ENCODE results near the gene GCGR.

The GCGR gene

DNA sequence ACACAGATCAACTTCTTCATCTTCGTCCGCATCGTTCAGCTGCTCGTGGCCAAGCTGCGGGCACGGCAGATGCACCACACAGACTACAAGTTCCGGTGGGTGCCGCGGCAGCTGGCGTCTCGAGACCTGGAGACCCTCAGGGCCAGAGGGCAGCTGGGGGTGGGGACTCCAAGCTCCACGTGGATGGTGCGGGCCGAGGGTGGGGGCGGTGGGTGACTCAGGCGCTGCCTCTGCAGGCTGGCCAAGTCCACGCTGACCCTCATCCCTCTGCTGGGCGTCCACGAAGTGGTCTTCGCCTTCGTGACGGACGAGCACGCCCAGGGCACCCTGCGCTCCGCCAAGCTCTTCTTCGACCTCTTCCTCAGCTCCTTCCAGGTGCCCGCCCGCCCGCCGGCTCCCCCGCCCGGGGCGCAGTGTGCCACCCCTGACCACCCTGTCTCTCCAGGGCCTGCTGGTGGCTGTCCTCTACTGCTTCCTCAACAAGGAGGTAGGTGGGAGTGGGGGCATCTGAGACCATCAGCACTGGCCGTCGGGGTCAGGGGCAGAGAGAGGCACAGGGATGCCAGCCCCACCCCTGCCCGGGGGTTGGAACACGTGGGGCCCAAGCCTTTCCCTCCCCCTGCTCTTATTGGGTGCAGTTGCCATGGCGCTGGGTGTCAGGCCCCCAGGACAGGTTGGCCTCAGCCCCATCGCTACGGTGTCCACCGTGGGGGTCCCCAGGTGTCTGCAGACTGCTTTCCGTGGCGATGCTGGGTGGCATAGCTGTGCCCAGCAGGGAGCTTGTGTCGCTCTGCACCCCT lies 8.8 kb downstream of the GCGR start:
- no peak overlapping the region for H3K4me3 ChIP-seq (ENCODE audit: low read depth, low read length)
- in situ Hi-C loops (cut with HindIII; ENCODE audit: low sequenced_read_pairs) = no loop called here
- TF ChIP-seq, protein P1, sequence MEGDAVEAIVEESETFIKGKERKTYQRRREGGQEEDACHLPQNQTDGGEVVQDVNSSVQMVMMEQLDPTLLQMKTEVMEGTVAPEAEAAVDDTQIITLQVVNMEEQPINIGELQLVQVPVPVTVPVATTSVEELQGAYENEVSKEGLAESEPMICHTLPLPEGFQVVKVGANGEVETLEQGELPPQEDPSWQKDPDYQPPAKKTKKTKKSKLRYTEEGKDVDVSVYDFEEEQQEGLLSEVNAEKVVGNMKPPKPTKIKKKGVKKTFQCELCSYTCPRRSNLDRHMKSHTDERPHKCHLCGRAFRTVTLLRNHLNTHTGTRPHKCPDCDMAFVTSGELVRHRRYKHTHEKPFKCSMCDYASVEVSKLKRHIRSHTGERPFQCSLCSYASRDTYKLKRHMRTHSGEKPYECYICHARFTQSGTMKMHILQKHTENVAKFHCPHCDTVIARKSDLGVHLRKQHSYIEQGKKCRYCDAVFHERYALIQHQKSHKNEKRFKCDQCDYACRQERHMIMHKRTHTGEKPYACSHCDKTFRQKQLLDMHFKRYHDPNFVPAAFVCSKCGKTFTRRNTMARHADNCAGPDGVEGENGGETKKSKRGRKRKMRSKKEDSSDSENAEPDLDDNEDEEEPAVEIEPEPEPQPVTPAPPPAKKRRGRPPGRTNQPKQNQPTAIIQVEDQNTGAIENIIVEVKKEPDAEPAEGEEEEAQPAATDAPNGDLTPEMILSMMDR (IDR thresholded peaks at IDR 0.05; ENCODE audit: low read depth, low read length, missing control alignments) = no peak
- DNase-seq (ENCODE audit: low read depth) = no peak

DNA sequence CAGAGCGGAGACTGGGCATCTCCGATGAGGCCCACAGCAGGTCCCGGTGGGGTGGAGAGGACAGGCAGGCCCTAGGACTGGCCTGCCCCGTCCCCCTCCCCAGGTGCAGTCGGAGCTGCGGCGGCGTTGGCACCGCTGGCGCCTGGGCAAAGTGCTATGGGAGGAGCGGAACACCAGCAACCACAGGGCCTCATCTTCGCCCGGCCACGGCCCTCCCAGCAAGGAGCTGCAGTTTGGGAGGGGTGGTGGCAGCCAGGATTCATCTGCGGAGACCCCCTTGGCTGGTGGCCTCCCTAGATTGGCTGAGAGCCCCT lies 9.4 kb downstream of the GCGR start:
- in situ Hi-C loops (cut with HindIII; ENCODE audit: low sequenced_read_pairs) = no loop called here
- no peak for DNase-seq (ENCODE audit: low read depth)
- H3K4me3 ChIP-seq (ENCODE audit: low read depth, low read length) = no peak overlapping the region
- TF ChIP-seq, protein P1 (IDR thresholded peaks at IDR 0.05; ENCODE audit: low read depth, low read length, missing control alignments) = no peak

DNA sequence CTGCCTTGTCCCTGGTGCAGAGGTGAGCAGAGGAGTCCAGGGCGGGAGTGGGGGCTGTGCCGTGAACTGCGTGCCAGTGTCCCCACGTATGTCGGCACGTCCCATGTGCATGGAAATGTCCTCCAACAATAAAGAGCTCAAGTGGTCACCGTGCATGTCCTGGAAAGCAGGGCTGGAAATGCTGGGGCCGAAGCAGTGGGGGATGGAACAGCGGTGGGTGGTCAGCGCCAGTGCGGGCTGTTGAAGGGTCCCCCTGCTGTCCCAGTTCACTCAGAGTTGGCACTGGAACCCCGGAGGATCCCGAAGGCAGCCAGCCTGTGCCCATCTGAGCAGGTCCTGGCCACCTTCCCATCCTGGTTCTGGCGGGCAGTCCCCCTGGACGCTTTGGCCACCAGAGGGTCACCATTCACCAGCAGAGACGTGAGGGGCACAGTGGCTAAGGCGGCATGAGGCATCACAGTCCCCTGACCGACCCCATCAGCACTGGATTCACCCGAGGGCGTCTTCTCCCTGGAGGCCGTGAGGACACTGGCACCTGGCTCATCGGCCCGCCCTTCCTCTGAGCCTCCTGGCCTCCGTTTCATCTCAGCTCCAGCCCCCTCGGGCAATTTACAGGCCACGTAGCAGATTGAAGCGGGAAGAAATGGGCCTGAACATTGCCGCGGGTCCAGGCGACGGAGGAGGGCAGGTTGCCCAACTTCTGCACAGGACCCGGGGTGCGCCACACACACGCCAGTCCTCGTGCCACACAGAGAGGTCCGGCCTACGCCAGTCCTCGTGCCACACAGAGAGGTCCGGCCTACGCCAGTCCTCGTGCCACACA lies 10.1 kb downstream of the GCGR start:
- in situ Hi-C loops (cut with HindIII; ENCODE audit: low sequenced_read_pairs) = no loop called here

DNA sequence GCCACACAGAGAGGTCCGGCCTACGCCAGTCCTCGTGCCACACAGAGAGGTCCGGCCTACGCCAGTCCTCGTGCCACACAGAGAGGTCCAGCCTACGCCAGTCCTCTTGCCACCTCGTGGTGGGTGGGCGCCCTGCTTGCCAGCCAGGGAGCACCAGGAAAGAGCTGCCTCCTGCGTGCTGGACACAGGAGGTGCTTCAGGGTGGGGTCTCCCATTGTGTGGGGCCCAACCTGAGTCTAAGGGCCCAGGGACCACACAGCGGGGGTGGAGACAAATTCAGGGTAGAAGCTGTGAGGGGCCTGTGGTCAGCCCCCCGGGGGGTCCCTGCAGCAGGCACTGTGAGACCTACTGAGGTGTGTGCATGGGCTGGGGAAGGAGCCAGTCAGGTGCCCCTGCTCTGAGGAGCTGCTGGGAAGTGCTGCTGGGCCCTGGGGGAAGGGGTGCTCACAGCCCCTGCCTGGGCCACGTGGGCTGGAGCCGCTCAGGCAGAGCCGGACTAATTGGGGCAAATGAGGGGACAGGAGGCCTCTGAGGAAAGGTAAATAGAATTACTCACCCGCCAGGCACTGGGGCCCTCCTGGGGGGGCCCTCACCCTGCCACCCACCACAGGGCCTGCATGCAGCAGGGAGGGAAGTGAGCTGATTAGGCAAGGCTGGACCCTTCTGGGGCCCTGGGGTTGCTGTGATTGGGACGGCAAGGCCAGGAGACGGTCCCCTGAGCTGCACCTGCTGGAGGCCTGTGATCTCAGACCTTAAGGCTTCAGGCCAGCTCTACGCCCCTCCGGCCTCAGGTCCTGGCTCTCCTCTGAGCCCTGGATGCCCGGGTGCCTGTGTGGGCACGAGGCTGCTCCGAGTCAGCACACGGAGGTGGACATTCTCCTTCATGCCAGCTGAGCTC lies 11.0 kb downstream of the GCGR start:
- no peak overlapping the region for H3K4me3 ChIP-seq (ENCODE audit: low read depth, low read length)
- DNase-seq (ENCODE audit: low read depth) = no peak
- TF ChIP-seq, protein P1 (IDR thresholded peaks at IDR 0.05; ENCODE audit: low read depth, low read length, missing control alignments) = no peak
- in situ Hi-C loops (cut with HindIII; ENCODE audit: low sequenced_read_pairs) = no loop called here

More for the DNA sequence above, 10.1 kb downstream of the GCGR start:
- TF ChIP-seq, protein P1 (IDR thresholded peaks at IDR 0.05; ENCODE audit: low read depth, low read length, missing control alignments) = no peak
- no peak for DNase-seq (ENCODE audit: low read depth)
- H3K4me3 ChIP-seq (ENCODE audit: low read depth, low read length) = no peak overlapping the region

DNA sequence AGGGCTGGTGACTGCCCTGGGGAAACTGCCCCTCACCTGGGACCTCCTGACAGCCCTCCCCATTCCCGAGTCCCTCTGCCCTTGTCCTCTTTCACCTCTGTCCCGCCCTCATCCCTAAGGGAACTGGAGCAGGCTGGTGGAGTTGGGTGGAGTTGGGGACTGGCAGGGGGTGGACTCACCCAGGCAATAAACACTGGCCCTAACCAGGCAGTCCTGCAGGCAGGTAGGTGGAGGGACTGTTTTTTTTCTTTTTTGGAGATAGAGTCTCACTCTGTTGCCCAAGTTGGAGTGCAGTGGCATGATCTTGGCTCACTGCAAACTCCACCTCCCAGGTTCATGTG lies 11.7 kb downstream of the GCGR start:
- no peak overlapping the region for H3K4me3 ChIP-seq (ENCODE audit: low read depth, low read length)
- no peak for DNase-seq (ENCODE audit: low read depth)
- in situ Hi-C loops (cut with HindIII; ENCODE audit: low sequenced_read_pairs) = no loop called here
- TF ChIP-seq, protein P1 (IDR thresholded peaks at IDR 0.05; ENCODE audit: low read depth, low read length, missing control alignments) = no peak

DNA sequence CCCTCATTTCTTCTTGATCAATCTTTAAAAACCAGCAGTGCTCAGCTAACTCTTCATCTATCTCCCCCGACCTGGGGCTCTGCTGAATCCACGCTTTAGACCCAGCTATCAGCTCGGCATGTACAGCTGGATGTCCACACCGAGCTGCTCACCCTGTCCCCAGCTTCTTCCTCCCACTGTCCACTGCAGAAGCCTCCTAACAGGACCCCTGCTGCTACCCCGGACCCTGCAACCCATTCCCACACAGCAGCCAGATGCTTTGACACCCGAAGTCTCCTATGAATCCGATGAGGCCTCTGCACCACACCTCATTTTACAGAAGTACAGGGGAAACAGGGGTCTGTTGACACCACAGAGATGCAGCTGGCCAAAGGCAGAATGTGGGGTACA lies 13.8 kb downstream of the GCGR start:
- TF ChIP-seq, protein P1 (IDR thresholded peaks at IDR 0.05; ENCODE audit: low read depth, low read length, missing control alignments) = no peak
- in situ Hi-C loops (cut with HindIII; ENCODE audit: low sequenced_read_pairs) = no loop called here
- no peak for DNase-seq (ENCODE audit: low read depth)
- no peak overlapping the region for H3K4me3 ChIP-seq (ENCODE audit: low read depth, low read length)
